HEK293 (cell line): ENCODE results near the gene PRKCA.

Experiments
- CTCF ChIP-seq: fragments of 450-650 bp; formaldehyde crosslinking; IDR thresholded peaks from 2 replicates; pipeline ENCODE4 v1.5.1; 2016; ENCODE audit warnings: missing biosample characterization, missing genetic modification characterization
- MEIS1 ChIP-seq: sonication (generic); formaldehyde crosslinking; IDR thresholded peaks from 2 replicates; pipeline ENCODE4 v1.8.1; 2022; ENCODE audit warnings: missing genetic modification reagents, mild to moderate bottlenecking, borderline replicate concordance
- PRDM10 ChIP-seq: fragments of 450-650 bp; formaldehyde crosslinking; IDR thresholded peaks from 2 replicates; pipeline ENCODE4 v1.5.1; 2016; ENCODE audit warnings: missing biosample characterization, missing genetic modification characterization
- ZNF221 ChIP-seq: fragments of 450-650 bp; formaldehyde crosslinking; IDR thresholded peaks from 2 replicates; pipeline ENCODE4 v1.5.1; 2017; ENCODE audit warnings: missing biosample characterization, missing genetic modification characterization, borderline replicate concordance
- ZNF561 ChIP-seq: fragments of 450-650 bp; IDR thresholded peaks from 2 replicates; pipeline ENCODE4 v1.5.1; 2018; ENCODE audit warnings: missing biosample characterization, missing genetic modification characterization, borderline replicate concordance
- ZSCAN18 ChIP-seq: fragments of 450-650 bp; formaldehyde crosslinking; IDR thresholded peaks from 2 replicates; pipeline ENCODE4 v1.5.1; 2016; ENCODE audit warnings: missing biosample characterization, missing genetic modification characterization

GRCh38 chr17:66480243-66480642 is 177.8 kb downstream of the PRKCA start:
- TF ChIP-seq CTCF (tag by site-specific recombination) (no peak), ZNF561 (no peak), PRDM10 (tag by site-specific recombination) (no peak), ZNF221 (no peak), ZSCAN18 (tag by site-specific recombination) (no peak), MEIS1 (CRISPR knock-in tag) (no peak)
